Transverse colon (tissue), 4 donors: ENCODE measurements around the gene TEX26.

Source experiments
- CTCF ChIP-seq, 5 experiments: fragments of 200-600 bp in 3 of 5; fragments of 450-650 bp in 2 of 5; sonication (generic) in 3 of 5; IDR thresholded peaks; 1 replicate in 2 of 5; 2 replicates in 3 of 5; pipeline ENCODE4 v1.5.1; 2016 to 2017; ENCODE audit warnings: antibody characterized with exemption in 5 of 5, inconsistent platforms in 3 of 5, mild to moderate bottlenecking in 2 of 5, moderate library complexity in 1 of 5
- EP300 ChIP-seq: sonication (generic); formaldehyde crosslinking; IDR thresholded peaks from one replicate; pipeline ENCODE4 v1.6.1; 2017; ENCODE audit warnings: antibody characterized with exemption, low read depth
- POLR2A ChIP-seq: fragments of 450-650 bp; IDR thresholded peaks from one replicate; pipeline ENCODE4 v1.6.1; 2016; ENCODE audit warnings: antibody characterized with exemption, mild to moderate bottlenecking, moderate library complexity
- POLR2AphosphoS5 ChIP-seq, 3 donors: sonication (generic); formaldehyde crosslinking; IDR thresholded peaks; one replicate each; pipeline ENCODE4 v1.6.1; 2016; ENCODE audit warnings: antibody characterized with exemption in 3 of 3

GRCh38 chr13:30963791-30964190, 31.3 kb downstream of the TEX26 start:
- TF ChIP-seq CTCF (IDR thresholded peaks at IDR 0.05) (no peak), POLR2AphosphoS5 (IDR thresholded peaks at IDR 0.05) (no peak), POLR2A (no peak), EP300 (no peak)
